ES-I3 (cell line): ENCODE data around the gene C3.
"Not testable (repeated sequence)": the region's sequence is repeated elsewhere in the genome, so short reads cannot be mapped to it uniquely, and the experiment has no call there.

ENCODE experiments used
- H3K36me3 ChIP-seq: 2 replicates; pipeline ENCODE4 v1.6.1; 2013; ENCODE audit warnings: mild to moderate bottlenecking, low read length, control low read depth, moderate library complexity; ENCODE audit not compliant: insufficient read depth
- H3K4me1 ChIP-seq: 2 replicates; pipeline ENCODE4 v1.6.1; 2013; ENCODE audit warnings: mild to moderate bottlenecking, control low read depth, low read length; ENCODE audit not compliant: insufficient read depth
- H3K9ac ChIP-seq: 2 replicates; pipeline ENCODE4 v1.6.1; 2013; ENCODE audit warnings: low read depth, mild to moderate bottlenecking, low read length, moderate library complexity
- H3K9me3 ChIP-seq: 2 replicates; pipeline ENCODE4 v1.6.1; 2013; ENCODE audit warnings: mild to moderate bottlenecking, low read length, moderate library complexity; ENCODE audit not compliant: control insufficient read depth, insufficient read depth

Gene C3

DNA sequence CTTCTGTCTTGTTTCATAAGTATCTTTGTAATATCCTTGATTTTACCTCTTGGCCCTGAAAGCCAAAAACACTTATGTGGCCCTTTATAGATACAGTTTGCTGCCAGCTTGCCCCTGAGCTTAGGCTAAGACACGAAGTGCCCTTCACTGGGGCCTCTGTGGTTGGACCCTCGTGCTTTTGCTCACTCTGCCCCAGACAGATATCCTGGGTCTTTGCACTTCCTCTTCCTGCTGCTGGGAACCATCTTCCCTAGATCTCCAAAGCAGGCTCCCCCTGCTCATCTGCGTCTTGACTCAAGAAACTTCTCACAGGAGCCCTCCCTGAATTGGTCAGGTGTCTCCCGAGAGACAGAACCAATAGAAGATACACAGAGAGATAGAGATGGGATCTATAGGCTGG lies 48.5 kb downstream of the C3 start:
- no peaks in the 10 kb centered on the region for H3K36me3 ChIP-seq
- H3K9me3 ChIP-seq: no peaks in the 10 kb centered on the region
- peaks cover 8% of the 10 kb centered on the region for H3K4me1 ChIP-seq
- no peak overlapping the region for H3K9ac ChIP-seq

GRCh38 chr19:6668691-6669090 lies 51.8 kb downstream of the C3 start:
- Histone ChIP-seq H3K4me1 (no peaks in the 10 kb centered on the region), H3K9ac (no peak overlapping the region)

GRCh38 chr19:6667114-6667627 lies 53.3 kb downstream of the C3 start:
- Histone ChIP-seq H3K4me1 (no peaks in the 10 kb centered on the region), H3K36me3 (no peaks in the 10 kb centered on the region), H3K9me3 (no peaks in the 10 kb centered on the region), H3K9ac (no peak overlapping the region)

More at GRCh38 chr19:6668691-6669090, 51.8 kb downstream of the C3 start:
- Histone ChIP-seq H3K36me3 (no peaks in the 10 kb centered on the region), H3K9me3 (no peaks in the 10 kb centered on the region)

DNA sequence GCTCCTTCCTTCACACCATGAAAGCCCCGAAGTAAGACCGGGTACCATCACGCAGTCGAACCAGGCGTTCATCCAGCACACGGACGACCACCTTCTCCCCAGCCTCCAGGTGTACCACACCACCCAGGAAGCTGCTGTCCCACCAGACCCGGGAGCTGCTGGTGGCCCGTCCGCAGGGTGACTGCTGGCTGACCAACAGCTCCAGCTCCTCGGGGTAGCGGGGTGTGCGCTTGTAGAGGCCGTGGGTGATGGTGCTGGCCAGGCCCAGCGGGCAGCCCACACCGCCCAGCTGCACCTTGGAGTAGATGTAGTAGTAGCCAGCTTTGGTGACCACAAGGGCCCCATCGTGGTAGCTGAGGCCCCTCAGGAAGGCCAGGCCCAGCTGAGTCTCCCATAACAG lies 55.5 kb downstream of the C3 start:
- Histone ChIP-seq H3K4me1 (no peaks in the 10 kb centered on the region), H3K9ac (no peak overlapping the region), H3K9me3 (no peaks in the 10 kb centered on the region), H3K36me3 (no peaks in the 10 kb centered on the region)

GRCh38 chr19:6663236-6664201 lies 56.9 kb downstream of the C3 start:
- H3K9me3 ChIP-seq: no peaks in the 10 kb centered on the region
- no peaks in the 10 kb centered on the region for H3K36me3 ChIP-seq
- no peaks in the 10 kb centered on the region for H3K4me1 ChIP-seq
- H3K9ac ChIP-seq: no peak overlapping the region

DNA sequence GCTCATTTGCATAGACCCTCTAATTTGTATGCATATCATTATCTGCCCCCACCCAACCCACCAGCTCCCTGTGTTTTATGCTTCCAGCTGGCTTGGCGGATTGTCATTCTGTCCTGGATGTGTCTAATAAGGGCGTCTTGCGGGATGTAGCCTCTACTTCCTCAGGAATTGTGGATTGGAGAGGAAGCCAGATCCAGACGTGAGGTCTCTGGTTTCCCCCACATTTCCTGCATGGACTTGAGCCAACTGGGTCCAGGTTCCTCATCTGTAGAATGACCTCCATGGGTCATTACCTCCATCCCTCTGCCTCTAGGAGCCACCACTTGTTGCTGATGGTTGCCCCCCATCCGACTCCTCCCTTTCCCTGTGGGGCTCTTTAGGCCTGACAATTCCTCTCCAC lies 57.7 kb downstream of the C3 start:
- Histone ChIP-seq H3K9me3 (no peaks in the 10 kb centered on the region), H3K9ac (no peak overlapping the region), H3K36me3 (no peaks in the 10 kb centered on the region), H3K4me1 (no peaks in the 10 kb centered on the region)

- not testable (repeated sequence) for H3K4me1 ChIP-seq, H3K36me3 ChIP-seq, H3K9me3 ChIP-seq, H3K9ac ChIP-seq
These were observed 58.8 kb downstream of the C3 start for GRCh38 chr19:6661509-6662244.

- H3K4me1 ChIP-seq: no peaks in the 10 kb centered on the region
- no peak overlapping the region for H3K9ac ChIP-seq
- H3K9me3 ChIP-seq: no peaks in the 10 kb centered on the region
- no peaks in the 10 kb centered on the region for H3K36me3 ChIP-seq
These were observed 59.5 kb downstream of the C3 start for GRCh38 chr19:6660930-6661329.

DNA sequence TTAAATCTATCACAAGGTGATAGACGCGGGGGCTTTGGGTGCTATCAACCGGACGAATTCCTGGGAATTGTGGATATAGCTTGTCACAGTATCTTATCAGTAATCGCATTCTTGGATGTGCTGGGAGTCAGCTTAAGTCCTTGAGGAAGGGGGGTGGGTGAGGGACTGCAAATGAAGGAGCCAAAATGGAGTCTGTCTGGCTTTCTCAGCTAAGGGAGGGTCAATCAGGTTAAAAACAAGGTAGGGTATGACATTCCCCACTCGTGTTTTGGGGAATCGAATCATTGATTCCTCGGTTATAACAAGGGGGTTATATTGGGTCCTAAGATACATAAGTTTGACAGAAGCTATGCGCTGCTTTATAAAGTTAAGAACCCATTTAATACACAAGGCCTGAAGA lies 64.1 kb downstream of the C3 start:
- H3K9me3 ChIP-seq, H3K9ac ChIP-seq, H3K4me1 ChIP-seq, H3K36me3 ChIP-seq: not testable (repeated sequence)

DNA sequence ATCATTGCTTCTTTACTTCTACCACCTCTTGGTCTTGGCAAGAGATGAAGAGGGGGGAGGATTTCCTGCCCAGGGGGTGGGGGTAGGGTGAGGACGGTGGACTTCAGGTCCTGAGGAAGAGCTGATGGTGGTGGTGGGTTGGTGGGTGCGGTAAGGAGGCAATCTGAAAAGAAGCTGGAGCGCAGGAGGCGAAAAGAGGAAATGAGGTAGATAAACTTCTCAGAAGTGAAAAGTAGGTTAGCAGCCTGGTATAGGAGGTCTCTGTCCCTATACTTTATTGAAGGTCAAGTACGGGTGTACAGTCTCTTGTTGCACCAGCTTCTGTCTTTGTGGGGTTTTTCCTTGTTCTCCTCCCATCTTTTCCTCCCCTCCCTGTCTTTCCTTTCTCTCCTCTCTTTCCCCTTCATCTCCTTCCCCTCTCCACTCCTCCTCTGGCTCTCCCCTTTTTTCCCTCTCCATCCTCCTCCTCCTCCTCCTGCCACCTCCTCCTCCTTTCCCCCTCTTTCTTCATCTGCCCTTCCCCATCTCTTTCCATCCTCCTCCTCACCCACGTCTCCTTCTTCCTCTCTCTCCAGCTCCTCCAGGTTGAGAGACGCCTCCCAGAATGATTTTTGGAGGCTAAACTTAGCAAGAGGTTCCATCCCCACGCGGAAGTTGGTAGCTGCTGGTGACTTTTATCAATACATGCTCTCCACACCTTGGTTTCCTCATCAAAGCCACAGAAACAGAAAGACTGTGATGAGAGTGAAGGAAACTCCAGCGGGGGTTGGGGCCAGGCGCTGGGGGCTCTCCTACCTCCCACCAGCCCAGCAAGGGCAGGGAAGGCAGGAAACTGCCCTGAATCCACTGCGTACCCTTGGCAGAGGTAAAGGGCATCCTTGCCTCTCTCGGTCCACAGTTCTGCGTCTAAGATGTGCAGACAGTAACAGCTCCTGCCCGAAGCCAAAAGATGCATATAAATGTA lies 65.8 kb downstream of the C3 start:
- H3K9ac ChIP-seq: no peak overlapping the region
- H3K9me3 ChIP-seq: peaks cover 6% of the 10 kb centered on the region
- no peaks in the 10 kb centered on the region for H3K36me3 ChIP-seq
- H3K4me1 ChIP-seq: no peaks in the 10 kb centered on the region

- Histone ChIP-seq H3K36me3 (no peaks in the 10 kb centered on the region), H3K9me3 (peaks cover 6% of the 10 kb centered on the region), H3K4me1 (no peaks in the 10 kb centered on the region), H3K9ac (no peak overlapping the region)
These were observed 67.7 kb downstream of the C3 start for GRCh38 chr19:6652805-6653094.

GRCh38 chr19:6651965-6652804 lies 68.3 kb downstream of the C3 start:
- no peak overlapping the region for H3K9ac ChIP-seq
- H3K36me3 ChIP-seq: no peaks in the 10 kb centered on the region
- H3K9me3 ChIP-seq: peaks cover 6% of the 10 kb centered on the region
- H3K4me1 ChIP-seq: no peaks in the 10 kb centered on the region

- Histone ChIP-seq H3K4me1 (no peaks in the 10 kb centered on the region), H3K9me3 (peaks cover 6% of the 10 kb centered on the region), H3K9ac (no peak overlapping the region), H3K36me3 (no peaks in the 10 kb centered on the region)
These were observed 71.3 kb downstream of the C3 start for GRCh38 chr19:6649185-6649584.
